PFSK-1 (cell line): ENCODE results near the gene MRPS7.

Experiments
- FOXP2 ChIP-seq: optimal IDR thresholded peaks from 2 replicates; pipeline ENCODE3; 2011; ENCODE audit warnings: borderline replicate concordance, control low read depth, inconsistent platforms; ENCODE audit not compliant: insufficient read depth; ENCODE audit errors: extremely low read length, extremely low read depth
- POLR2AphosphoS5 ChIP-seq: IDR thresholded peaks from 2 replicates; pipeline ENCODE4 v1.6.1; 2012; ENCODE audit warnings: low read depth, mild to moderate bottlenecking, control low read depth, low read length, moderate library complexity
- REST ChIP-seq, 2 experiments: IDR thresholded peaks; 2 replicates each; pipeline versions ENCODE4 v1.6.1 to v1.8.0; 2011 to 2012; ENCODE audit warnings: low read depth in 2 of 2, low read length in 2 of 2, control low read depth in 1 of 2, inconsistent platforms in 1 of 2, mild to moderate bottlenecking in 1 of 2, moderate library complexity in 1 of 2; ENCODE audit not compliant: insufficient read depth in 1 of 2
- SIN3A ChIP-seq: IDR thresholded peaks from 2 replicates; pipeline ENCODE4 v1.6.1; 2012; ENCODE audit warnings: mild to moderate bottlenecking, low read length, moderate library complexity, borderline replicate concordance; ENCODE audit not compliant: insufficient read depth
- TAF1 ChIP-seq: IDR thresholded peaks from 2 replicates; pipeline ENCODE4 v1.6.1; 2012; ENCODE audit warnings: low read length, control low read depth, borderline replicate concordance; ENCODE audit not compliant: insufficient read depth

- TF ChIP-seq SIN3A (no peak), TAF1 (no peak), POLR2AphosphoS5 (no peak), REST (IDR thresholded peaks at IDR 0.05; ENCODE audit: insufficient read depth in 1 of 2, low read depth in 2 of 2, low read length in 2 of 2) (no peak), FOXP2 (no peak)
Observed at GRCh38 chr17:75225016-75225415, 36.7 kb upstream of the MRPS7 start.
